Progenitor cell of endocrine pancreas (in vitro differentiated cells): ENCODE measurements around the gene OR1L8. TPM values are rescaled to one million over a fixed set of nuclear protein-coding genes. Genes with fewer than 3 reads are reported as not detected.
"Not testable (repeated sequence)": the region's sequence is repeated elsewhere in the genome, so short reads cannot be mapped to it uniquely, and the experiment has no call there.

ENCODE experiments used
- DNase-seq: peaks from one replicate; pipeline ENCODE4 v3.0.0; 2021; ENCODE audit warnings: low spot score; ENCODE audit not compliant: unreplicated experiment
- H3K27ac Mint-ChIP-seq: 2 replicates; pipeline ENCODE4 v1.8.0; 2021; ENCODE audit warnings: mild to moderate bottlenecking, moderate library complexity, mixed read lengths
- H3K27me3 Mint-ChIP-seq: 2 replicates; pipeline ENCODE4 v1.8.0; 2021; ENCODE audit warnings: mixed read lengths
- H3K36me3 Mint-ChIP-seq: 2 replicates; pipeline ENCODE4 v1.8.0; 2022; ENCODE audit warnings: mixed read lengths; ENCODE audit not compliant: insufficient read depth
- H3K4me1 Mint-ChIP-seq: 2 replicates; pipeline ENCODE4 v1.8.0; 2021; ENCODE audit warnings: low read depth, mixed read lengths
- H3K4me3 Mint-ChIP-seq: 2 replicates; pipeline ENCODE4 v1.8.0; 2021; ENCODE audit warnings: low read depth, mild to moderate bottlenecking, moderate library complexity, mixed read lengths
- H3K9me3 Mint-ChIP-seq: 2 replicates; pipeline ENCODE4 v1.8.0; 2021; ENCODE audit warnings: low read depth, mixed read lengths
- long read RNA-seq: library from polyadenylated mRNA; unstranded; transcript quantifications from one replicate; pipeline ENCODE4 v2.0.0, GENCODE V29; 2020
- total RNA-seq: library from RNA; stranded (reverse); gene quantifications from 2 replicates; pipeline ENCODE4 v1.2.1, GENCODE V29; 2021
- TF ChIP-seq, protein P1 (sequence below): fragments of 200-600 bp; sonication (generic); IDR thresholded peaks from one replicate; pipeline ENCODE4 v1.5.0; 2021; ENCODE audit warnings: antibody characterized with exemption, mild to moderate bottlenecking; ENCODE audit not compliant: unreplicated experiment

OR1L8 gene, protein sequence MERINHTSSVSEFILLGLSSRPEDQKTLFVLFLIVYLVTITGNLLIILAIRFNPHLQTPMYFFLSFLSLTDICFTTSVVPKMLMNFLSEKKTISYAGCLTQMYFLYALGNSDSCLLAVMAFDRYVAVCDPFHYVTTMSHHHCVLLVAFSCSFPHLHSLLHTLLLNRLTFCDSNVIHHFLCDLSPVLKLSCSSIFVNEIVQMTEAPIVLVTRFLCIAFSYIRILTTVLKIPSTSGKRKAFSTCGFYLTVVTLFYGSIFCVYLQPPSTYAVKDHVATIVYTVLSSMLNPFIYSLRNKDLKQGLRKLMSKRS
- total RNA-seq = not detected in 2 replicates
- long read RNA-seq, partial matches to known transcripts = 0 of 1 reads
- long read RNA-seq, other reads (novel, unspliced or antisense) = 1 of 1 reads

DNA sequence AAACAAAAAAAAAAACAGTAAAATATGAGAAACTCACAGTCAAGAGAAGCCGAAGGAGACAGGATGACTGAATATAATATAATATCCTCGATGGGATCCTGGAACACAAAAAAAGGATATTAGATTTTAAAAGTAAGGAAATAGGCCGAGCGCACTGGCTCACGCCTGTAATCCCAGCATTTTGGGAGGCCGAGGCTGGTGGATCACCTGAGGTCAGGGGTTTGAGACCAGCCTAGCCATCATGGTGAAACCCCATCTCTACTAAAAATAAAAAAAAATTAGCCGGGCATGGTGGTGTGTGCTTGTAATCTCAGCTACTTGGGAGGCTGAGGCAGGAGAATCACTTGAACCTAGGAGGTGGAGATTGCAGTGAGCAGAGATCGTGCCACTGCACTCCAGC lies at the start of gene OR1L8:
TSS of gene OR1L8 (minus strand) at position 101 of the 400 bp plus-strand sequence. CDS start 14,907 bp downstream, outside the sequence.
- not testable (repeated sequence) for H3K36me3 Mint-ChIP-seq, H3K4me1 Mint-ChIP-seq, DNase-seq, H3K4me3 Mint-ChIP-seq, H3K27me3 Mint-ChIP-seq, H3K27ac Mint-ChIP-seq
- H3K9me3 Mint-ChIP-seq = peaks cover 31% of the 10 kb centered on the region

DNA sequence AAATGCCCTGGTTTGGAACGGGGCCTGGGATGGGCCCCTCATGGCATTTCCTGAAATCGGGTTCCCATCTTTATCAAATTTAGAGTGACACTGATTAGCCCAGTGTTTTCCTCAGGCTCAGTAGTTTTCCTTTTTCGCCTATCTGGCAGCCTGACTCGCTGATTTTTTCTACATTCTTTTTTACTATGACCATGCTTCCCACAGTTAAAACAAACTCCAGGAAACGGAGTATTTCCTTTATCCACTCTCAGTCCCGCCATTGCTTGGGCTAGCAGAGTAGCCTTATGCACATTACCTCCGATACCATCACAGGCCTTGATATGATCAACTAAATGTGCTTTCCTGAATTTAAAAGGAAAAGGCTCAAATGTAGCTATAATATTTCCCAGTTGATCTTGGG lies 36.8 kb upstream of the OR1L8 start:
- peaks cover 61% of the 10 kb centered on the region for H3K9me3 Mint-ChIP-seq
- H3K36me3 Mint-ChIP-seq = no peaks in the 10 kb centered on the region
- DNase-seq = no peak
- H3K4me3 Mint-ChIP-seq = no peak overlapping the region
- H3K27ac Mint-ChIP-seq = no peak overlapping the region
- H3K4me1 Mint-ChIP-seq = no peaks in the 10 kb centered on the region
- TF ChIP-seq, protein P1, sequence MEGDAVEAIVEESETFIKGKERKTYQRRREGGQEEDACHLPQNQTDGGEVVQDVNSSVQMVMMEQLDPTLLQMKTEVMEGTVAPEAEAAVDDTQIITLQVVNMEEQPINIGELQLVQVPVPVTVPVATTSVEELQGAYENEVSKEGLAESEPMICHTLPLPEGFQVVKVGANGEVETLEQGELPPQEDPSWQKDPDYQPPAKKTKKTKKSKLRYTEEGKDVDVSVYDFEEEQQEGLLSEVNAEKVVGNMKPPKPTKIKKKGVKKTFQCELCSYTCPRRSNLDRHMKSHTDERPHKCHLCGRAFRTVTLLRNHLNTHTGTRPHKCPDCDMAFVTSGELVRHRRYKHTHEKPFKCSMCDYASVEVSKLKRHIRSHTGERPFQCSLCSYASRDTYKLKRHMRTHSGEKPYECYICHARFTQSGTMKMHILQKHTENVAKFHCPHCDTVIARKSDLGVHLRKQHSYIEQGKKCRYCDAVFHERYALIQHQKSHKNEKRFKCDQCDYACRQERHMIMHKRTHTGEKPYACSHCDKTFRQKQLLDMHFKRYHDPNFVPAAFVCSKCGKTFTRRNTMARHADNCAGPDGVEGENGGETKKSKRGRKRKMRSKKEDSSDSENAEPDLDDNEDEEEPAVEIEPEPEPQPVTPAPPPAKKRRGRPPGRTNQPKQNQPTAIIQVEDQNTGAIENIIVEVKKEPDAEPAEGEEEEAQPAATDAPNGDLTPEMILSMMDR = no peak
- H3K27me3 Mint-ChIP-seq = no peaks in the 10 kb centered on the region

DNA sequence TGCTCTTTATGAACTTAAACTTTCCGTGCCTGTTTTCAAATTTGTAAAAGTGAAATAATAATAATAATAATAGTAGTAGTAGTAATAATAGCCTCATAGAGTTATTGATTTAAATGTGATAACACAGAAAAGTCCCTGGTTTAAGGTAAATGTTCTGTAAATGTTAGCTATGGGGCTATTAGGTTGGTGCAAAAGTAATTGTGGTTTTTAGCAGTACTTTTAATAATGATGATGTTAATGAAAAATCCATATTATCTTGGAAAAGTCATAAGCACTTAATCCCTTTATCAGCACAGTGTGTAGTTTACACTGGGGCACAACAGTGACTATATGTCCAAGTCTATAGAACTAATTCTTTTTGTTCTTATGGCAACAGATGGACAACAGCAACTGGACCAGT lies 31.2 kb upstream of the OR1L8 start, which contains the start of gene OR1Q1:
TSS of gene OR1Q1 (plus strand) at position 377 of the 400 bp plus-strand sequence. CDS start at position 377, 0 bp downstream.
- TF ChIP-seq, protein P1 = no peak
- Mint-ChIP-seq H3K4me3 (no peak within 1 kb of the TSS), H3K9me3 (peaks cover 49% of the 10 kb centered on the region), H3K27ac (no peak within 1 kb of the TSS), H3K27me3 (no peaks in the 10 kb centered on the region), H3K36me3 (no peaks in the 10 kb centered on the region), H3K4me1 (no peaks in the 10 kb centered on the region)
- no peak for DNase-seq

DNA sequence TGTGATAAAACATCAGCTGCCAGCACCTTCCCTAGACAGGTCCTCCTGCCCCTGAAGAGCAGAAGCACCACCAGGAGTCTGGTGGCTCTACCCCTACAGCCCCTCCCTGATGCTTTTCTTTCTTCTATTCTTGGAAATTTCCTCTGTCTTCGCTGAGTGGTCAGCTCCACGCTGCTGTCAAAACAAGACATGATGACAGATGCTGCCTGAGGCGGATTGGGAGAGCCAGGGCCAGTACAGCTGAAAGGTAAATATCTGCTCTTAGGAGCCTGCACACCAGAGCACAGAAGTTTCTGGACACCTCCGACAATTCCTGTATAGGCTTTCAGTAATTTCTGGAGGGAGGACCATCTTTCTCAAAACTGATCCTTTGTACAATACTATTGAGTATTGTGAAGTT lies 26.6 kb upstream of the OR1L8 start:
- no peak for DNase-seq
- Mint-ChIP-seq H3K4me3 (no peak overlapping the region), H3K27me3 (no peaks in the 10 kb centered on the region), H3K9me3 (peaks cover 41% of the 10 kb centered on the region), H3K4me1 (no peaks in the 10 kb centered on the region), H3K36me3 (no peaks in the 10 kb centered on the region), H3K27ac (no peak overlapping the region)
- TF ChIP-seq, protein P1 = no peak

DNA sequence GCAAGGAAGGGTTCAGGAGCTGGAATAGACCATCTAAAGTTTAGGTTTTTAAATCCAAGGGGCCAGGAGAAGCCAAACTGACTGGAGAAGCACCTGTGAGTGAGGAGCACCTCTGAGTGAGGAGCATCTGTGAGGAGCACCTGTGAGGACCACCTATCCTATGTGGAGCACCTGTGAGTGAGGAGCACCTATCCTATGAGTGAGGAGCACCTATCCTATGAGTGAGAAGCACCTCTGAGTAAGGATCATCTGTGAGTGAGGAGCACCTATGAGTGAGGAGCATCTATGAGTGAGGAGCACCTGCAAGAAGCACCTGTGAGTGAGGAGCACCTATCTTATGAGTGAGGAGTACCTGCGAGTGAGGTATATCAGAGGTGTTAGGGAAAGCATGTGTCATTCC lies 23.4 kb upstream of the OR1L8 start:
- H3K27ac Mint-ChIP-seq = no peak overlapping the region
- no peaks in the 10 kb centered on the region for H3K4me1 Mint-ChIP-seq

More for the DNA sequence above, 23.4 kb upstream of the OR1L8 start:
- peaks cover 44% of the 10 kb centered on the region for H3K9me3 Mint-ChIP-seq
- H3K27me3 Mint-ChIP-seq = no peaks in the 10 kb centered on the region
- H3K4me3 Mint-ChIP-seq = no peak overlapping the region
- peaks cover 1% of the 10 kb centered on the region for H3K36me3 Mint-ChIP-seq
- TF ChIP-seq, protein P1 = no peak
- DNase-seq = no peak
